Gastrocnemius medialis (tissue), 4 donors: ENCODE results near the gene NPB.

Source experiments
- POLR2A ChIP-seq, 2 donors: fragments of 450-650 bp; IDR thresholded peaks; one replicate each; pipeline ENCODE4 v1.6.1; 2017; ENCODE audit warnings: antibody characterized with exemption in 2 of 2, mild to moderate bottlenecking in 2 of 2, moderate library complexity in 2 of 2
- TF ChIP-seq, protein P1 (sequence below), 5 experiments: fragments of 450-650 bp in 3 of 5; fragments of 200-600 bp in 2 of 5; sonication (generic) in 2 of 5; IDR thresholded peaks in 4 of 5; conservative IDR thresholded peaks in 1 of 5; 1 replicate in 4 of 5; 2 replicates in 1 of 5; pipeline ENCODE4 v1.5.1; 2016 to 2019; ENCODE audit warnings: antibody characterized with exemption in 5 of 5, mild to moderate bottlenecking in 3 of 5, moderate library complexity in 3 of 5

DNA sequence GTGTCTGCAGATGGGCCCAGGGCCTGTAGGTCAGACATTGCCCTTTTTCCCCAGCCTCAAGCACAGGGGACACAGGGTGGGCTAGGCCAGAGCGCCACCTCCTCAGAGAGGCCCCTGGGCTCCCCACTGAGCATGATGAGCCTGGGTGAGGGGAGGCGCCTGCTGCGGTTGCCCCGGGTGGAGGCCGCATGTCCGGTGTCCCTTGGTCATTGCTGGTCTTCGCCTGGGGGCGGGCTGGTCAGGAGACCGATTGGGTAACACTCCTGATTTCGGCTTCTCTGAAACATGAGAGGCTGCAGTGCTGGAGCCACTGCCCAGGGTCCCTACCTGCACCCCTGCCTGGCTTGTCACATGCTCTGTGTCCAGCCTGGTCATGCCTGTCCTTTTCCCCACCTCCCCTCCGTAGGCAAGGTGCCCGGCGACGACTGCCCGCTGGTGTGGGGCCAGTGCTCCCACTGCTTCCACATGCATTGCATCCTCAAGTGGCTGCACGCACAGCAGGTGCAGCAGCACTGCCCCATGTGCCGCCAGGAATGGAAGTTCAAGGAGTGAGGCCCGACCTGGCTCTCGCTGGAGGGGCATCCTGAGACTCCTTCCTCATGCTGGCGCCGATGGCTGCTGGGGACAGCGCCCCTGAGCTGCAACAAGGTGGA lies 2.4 kb upstream of the NPB start:
- TF ChIP-seq, protein P1, sequence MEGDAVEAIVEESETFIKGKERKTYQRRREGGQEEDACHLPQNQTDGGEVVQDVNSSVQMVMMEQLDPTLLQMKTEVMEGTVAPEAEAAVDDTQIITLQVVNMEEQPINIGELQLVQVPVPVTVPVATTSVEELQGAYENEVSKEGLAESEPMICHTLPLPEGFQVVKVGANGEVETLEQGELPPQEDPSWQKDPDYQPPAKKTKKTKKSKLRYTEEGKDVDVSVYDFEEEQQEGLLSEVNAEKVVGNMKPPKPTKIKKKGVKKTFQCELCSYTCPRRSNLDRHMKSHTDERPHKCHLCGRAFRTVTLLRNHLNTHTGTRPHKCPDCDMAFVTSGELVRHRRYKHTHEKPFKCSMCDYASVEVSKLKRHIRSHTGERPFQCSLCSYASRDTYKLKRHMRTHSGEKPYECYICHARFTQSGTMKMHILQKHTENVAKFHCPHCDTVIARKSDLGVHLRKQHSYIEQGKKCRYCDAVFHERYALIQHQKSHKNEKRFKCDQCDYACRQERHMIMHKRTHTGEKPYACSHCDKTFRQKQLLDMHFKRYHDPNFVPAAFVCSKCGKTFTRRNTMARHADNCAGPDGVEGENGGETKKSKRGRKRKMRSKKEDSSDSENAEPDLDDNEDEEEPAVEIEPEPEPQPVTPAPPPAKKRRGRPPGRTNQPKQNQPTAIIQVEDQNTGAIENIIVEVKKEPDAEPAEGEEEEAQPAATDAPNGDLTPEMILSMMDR (IDR thresholded peaks at IDR 0.05 in 4 of 5, conservative IDR thresholded peaks at IDR 0.05 in 1 of 5), result no peak
- no peak for TF ChIP-seq POLR2A (IDR thresholded peaks at IDR 0.05)
